Stimulated activated naive CD8-positive, alpha-beta T cell treated with anti-CD3 and anti-CD28 coated beads, Interleukin-15, amount 100 ng/mL, for 72 hours (primary cell): ENCODE results near the gene CHST11.
"Not testable (repeated sequence)": the region's sequence is repeated elsewhere in the genome, so short reads cannot be mapped to it uniquely, and the experiment has no call there.

Experiments
- ATAC-seq: fragments of 150-1000 bp; cut with Tn5 transposase; 2 replicates; pipeline ENCODE4 v1.10.0; 2021; ENCODE audit warnings: mild to moderate bottlenecking, moderate library complexity
- DNase-seq, 2 donors: peaks; one replicate each; pipeline ENCODE4 v3.0.0; 2021 to 2022
- H3K27ac Mint-ChIP-seq, 2 donors: one replicate each; pipeline ENCODE4 v1.8.0; 2022; ENCODE audit warnings: mild to moderate bottlenecking in 2 of 2, mixed read lengths in 2 of 2, moderate library complexity in 2 of 2
- H3K27me3 Mint-ChIP-seq: one replicate; pipeline ENCODE4 v1.8.0; 2022; ENCODE audit warnings: mixed read lengths
- H3K4me1 Mint-ChIP-seq: one replicate; pipeline ENCODE4 v1.8.0; 2022; ENCODE audit warnings: mild to moderate bottlenecking, mixed read lengths
- H3K4me3 Mint-ChIP-seq, 2 donors: one replicate each; pipeline ENCODE4 v1.8.0; 2022; ENCODE audit warnings: mild to moderate bottlenecking in 2 of 2, mixed read lengths in 2 of 2, moderate library complexity in 1 of 2
- H3K9me3 Mint-ChIP-seq, 2 donors: one replicate each; pipeline ENCODE4 v1.8.0; 2022; ENCODE audit warnings: mixed read lengths in 2 of 2

CHST11 gene

GRCh38 chr12:104551313-104551931 is 94.7 kb downstream of the CHST11 start:
- Mint-ChIP-seq H3K4me3 (no peak overlapping the region), H3K9me3 (peaks cover 0 to 14% of the 10 kb centered on the region in 2 donors), H3K4me1 (peaks cover 41% of the 10 kb centered on the region), H3K27me3 (no peaks in the 10 kb centered on the region), H3K27ac (no peak overlapping the region)
- ATAC-seq (no peak), DNase-seq (no peak)

GRCh38 chr12:104553421-104553820 is 96.7 kb downstream of the CHST11 start:
- Mint-ChIP-seq H3K27ac (peak overlapping the region in 1 of 2 donors; percentile 1), H3K4me3 (no peak overlapping the region), H3K4me1 (peaks cover 32% of the 10 kb centered on the region), H3K9me3 (peaks cover 0 to 14% of the 10 kb centered on the region in 2 donors), H3K27me3 (no peaks in the 10 kb centered on the region)
- DNase-seq (no peak), ATAC-seq (no peak)

DNA sequence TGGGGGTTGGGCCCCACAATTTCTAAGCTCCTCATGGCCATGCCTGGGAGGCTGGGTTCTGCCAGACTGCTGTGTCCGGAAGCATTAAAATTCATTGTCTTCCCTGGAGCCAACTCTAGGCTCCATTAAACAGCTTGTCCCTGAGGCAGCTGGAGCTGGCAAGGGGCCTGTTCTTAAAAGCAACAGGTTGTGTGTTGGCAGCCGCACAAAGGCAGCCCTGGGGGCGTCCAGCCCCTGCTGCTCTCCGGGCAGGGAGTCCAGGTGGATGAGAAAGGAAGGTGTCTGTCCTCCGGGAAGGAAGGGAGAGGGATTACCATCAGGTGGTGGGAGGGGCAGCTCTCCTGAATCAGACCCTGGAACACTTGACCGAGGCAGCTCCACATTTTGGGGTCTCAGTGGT is 98.9 kb downstream of the CHST11 start:
- Mint-ChIP-seq H3K9me3 (peaks cover 0 to 14% of the 10 kb centered on the region in 2 donors), H3K27me3 (no peaks in the 10 kb centered on the region), H3K27ac (no peak overlapping the region), H3K4me3 (no peak overlapping the region), H3K4me1 (peaks cover 20% of the 10 kb centered on the region)
- ATAC-seq (no peak), DNase-seq (no peak)

- no peak overlapping the region for H3K4me3 Mint-ChIP-seq
Observed at GRCh38 chr12:104557488-104558195, 100.9 kb downstream of the CHST11 start.

DNA sequence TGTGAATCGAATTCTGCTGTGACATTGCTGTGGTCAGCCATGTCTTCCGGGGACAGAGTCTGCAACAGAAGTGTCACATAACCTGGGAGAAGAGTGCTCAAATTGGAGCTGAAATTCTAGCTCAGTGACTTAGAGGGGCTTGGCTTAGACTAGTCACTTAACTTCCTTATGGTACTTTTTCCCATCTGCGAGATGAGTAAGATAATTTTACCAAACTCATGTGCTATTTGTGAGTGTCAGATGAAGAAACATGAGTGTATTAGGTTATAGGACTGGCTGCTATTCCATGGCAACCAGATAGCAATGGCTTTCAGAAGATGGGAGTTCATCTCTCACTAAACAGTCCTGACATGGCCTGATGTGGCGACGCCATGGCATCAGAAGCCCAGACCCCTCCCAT is 104.1 kb downstream of the CHST11 start:
- no peak for ATAC-seq
- H3K27ac Mint-ChIP-seq: no peak overlapping the region
- peaks cover 6% of the 10 kb centered on the region for H3K4me1 Mint-ChIP-seq

More at GRCh38 chr12:104557488-104558195, 100.9 kb downstream of the CHST11 start:
- Mint-ChIP-seq H3K9me3 (peaks cover 0 to 11% of the 10 kb centered on the region in 2 donors), H3K27ac (no peak overlapping the region), H3K27me3 (no peaks in the 10 kb centered on the region), H3K4me1 (peaks cover 7% of the 10 kb centered on the region)
- ATAC-seq: no peak
- no peak for DNase-seq

GRCh38 chr12:104562763-104563162 is 106.0 kb downstream of the CHST11 start:
- Mint-ChIP-seq H3K4me1 (peaks cover 13% of the 10 kb centered on the region), H3K27ac (no peak overlapping the region), H3K9me3 (peaks cover 5 to 20% of the 10 kb centered on the region in 2 donors), H3K27me3 (no peaks in the 10 kb centered on the region), H3K4me3 (no peak overlapping the region)
- DNase-seq: no peak
- no peak for ATAC-seq

More for the DNA sequence above, 104.1 kb downstream of the CHST11 start:
- DNase-seq: no peak
- Mint-ChIP-seq H3K27me3 (no peaks in the 10 kb centered on the region), H3K9me3 (peaks cover 5 to 20% of the 10 kb centered on the region in 2 donors), H3K4me3 (no peak overlapping the region)

- H3K27me3 Mint-ChIP-seq, H3K4me3 Mint-ChIP-seq, H3K27ac Mint-ChIP-seq, DNase-seq, ATAC-seq: not testable (repeated sequence)
- Mint-ChIP-seq H3K9me3 (peaks cover 5 to 20% of the 10 kb centered on the region in 2 donors), H3K4me1 (peaks cover 32% of the 10 kb centered on the region)
Observed at GRCh38 chr12:104564662-104565061, 107.9 kb downstream of the CHST11 start.

DNA sequence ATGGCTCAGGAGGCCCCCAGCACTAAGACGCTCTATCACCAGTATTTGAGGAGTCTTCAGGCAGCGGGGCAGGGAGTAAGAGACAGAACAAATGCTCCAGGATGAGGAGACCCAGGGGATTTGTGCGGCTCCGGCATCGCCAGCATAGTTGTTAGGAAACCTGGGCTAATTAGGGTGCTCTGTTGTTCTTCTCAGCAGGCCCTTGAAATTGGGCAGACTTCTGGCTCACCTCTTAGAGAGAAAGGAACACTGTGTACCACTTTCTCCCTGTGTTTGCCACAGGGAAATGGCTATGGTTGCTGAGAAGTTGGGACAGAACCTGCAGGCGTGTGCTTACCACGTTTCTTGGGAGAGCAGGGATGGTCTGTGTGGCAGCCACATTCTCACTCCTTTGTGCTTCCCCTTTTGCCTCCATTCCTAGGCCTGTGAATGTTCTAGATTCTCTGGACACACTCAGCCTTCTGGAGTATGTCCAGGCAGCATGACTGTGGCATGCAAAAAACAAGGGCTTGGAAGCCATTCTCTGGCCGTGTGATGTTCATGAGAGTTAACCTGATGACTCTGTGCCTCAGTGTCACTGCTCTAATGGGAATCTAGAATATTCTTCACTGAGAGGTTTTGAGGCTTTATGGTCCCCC is 109.0 kb downstream of the CHST11 start:
- no peaks in the 10 kb centered on the region for H3K27me3 Mint-ChIP-seq
- H3K9me3 Mint-ChIP-seq: peaks cover 5 to 20% of the 10 kb centered on the region in 2 donors
- H3K4me1 Mint-ChIP-seq: peaks cover 43% of the 10 kb centered on the region
- no peak overlapping the region for H3K27ac Mint-ChIP-seq
- no peak for DNase-seq
- no peak for ATAC-seq
- no peak overlapping the region for H3K4me3 Mint-ChIP-seq

DNA sequence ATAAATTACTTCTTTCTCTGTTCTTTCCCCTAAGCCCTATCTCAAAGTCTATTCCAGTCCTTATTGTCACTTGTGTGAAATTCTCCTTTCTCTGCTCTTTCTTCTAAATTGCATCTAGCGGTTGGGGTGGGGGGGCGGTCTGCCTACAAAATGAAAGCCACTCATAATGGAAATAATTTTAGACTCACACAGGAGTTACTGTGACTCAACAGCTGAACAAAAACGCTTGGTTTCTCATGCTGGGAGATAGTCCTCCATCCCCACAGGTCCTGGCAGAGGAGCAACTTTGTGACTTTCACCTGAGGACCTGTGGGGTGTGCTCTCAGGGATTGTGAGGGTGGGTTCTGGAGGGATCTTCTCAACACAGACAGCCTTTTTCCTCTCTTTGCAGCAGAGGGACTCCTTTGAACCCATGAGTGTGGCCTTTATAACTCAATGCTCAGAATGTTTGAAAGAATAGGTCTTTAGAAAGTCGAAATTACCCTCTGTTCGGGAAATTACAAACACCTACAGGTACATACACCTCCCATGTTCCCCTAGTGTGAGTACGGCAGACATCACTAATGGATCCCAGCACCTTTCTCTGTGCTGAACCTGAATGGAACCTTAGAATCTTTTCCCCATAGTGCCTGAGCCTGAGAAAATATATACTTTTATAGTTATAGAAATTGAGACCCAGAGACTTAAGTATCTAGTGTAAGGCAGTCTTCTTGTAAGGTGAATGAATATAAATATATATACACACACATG is 109.7 kb downstream of the CHST11 start:
- no peak overlapping the region for H3K4me3 Mint-ChIP-seq
- no peak overlapping the region for H3K27ac Mint-ChIP-seq
- peaks cover 46% of the 10 kb centered on the region for H3K4me1 Mint-ChIP-seq
- H3K27me3 Mint-ChIP-seq: no peaks in the 10 kb centered on the region
- ATAC-seq: no peak
- peaks cover 5 to 20% of the 10 kb centered on the region in 2 donors for H3K9me3 Mint-ChIP-seq
- no peak for DNase-seq

DNA sequence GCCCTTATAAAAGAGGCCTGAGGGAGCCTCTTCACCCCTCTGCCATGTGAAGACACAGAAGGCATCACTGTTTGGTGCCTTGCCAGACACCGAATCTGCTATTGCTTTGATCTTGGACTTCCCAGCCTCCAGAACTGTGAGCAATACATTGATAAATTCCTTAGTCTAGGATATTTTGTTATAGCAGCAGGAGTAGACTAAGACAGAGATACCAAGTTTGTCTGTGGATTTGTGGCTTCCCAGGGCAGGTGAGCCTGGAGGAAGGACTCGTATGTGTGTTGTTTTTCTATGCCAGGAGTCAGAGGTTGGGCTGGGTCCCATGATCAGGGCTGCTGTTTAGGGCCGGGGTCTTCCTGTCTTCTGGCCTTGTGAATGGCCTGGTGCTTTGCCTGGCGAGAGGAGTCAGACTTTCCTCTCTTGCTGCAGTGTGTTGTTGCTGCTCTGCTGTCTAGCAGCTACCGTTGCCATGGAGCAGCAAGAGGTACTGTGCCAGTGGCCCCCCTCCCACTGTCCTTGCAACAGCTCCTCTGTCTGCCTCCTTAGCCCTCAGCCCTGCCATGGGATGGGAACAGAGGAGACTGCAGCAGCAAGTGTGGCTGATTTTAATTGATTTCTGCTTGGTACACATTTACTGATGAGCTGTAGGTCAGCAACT is 111.2 kb downstream of the CHST11 start:
- H3K4me1 Mint-ChIP-seq: peaks cover 46% of the 10 kb centered on the region
- H3K4me3 Mint-ChIP-seq: no peak overlapping the region
- H3K27ac Mint-ChIP-seq: no peak overlapping the region
- no peaks in the 10 kb centered on the region for H3K27me3 Mint-ChIP-seq
- DNase-seq: no peak
- peaks cover 5 to 20% of the 10 kb centered on the region in 2 donors for H3K9me3 Mint-ChIP-seq
- ATAC-seq: no peak

GRCh38 chr12:104568487-104568868 is 111.7 kb downstream of the CHST11 start:
- no peak overlapping the region for H3K27ac Mint-ChIP-seq
- DNase-seq (no peak), ATAC-seq (no peak)
- no peak overlapping the region for H3K4me3 Mint-ChIP-seq
- H3K9me3 Mint-ChIP-seq: peaks cover 5 to 15% of the 10 kb centered on the region in 2 donors
- peaks cover 46% of the 10 kb centered on the region for H3K4me1 Mint-ChIP-seq
- no peaks in the 10 kb centered on the region for H3K27me3 Mint-ChIP-seq

- peak overlapping the region; percentile 66 for H3K4me3 Mint-ChIP-seq
- DNase-seq (no peak), ATAC-seq (no peak)
- H3K4me1 Mint-ChIP-seq: peaks cover 46% of the 10 kb centered on the region
- peak overlapping the region in 1 of 2 donors; percentile 34 for H3K27ac Mint-ChIP-seq
- H3K9me3 Mint-ChIP-seq: peaks cover 5 to 11% of the 10 kb centered on the region in 2 donors
- no peaks in the 10 kb centered on the region for H3K27me3 Mint-ChIP-seq
Observed at GRCh38 chr12:104568935-104569334, 112.2 kb downstream of the CHST11 start.

GRCh38 chr12:104569346-104570173 is 112.8 kb downstream of the CHST11 start:
- Mint-ChIP-seq H3K4me3 (peak overlapping the region; percentile 66), H3K27ac (peak overlapping the region; percentile 34 to 59), H3K27me3 (no peaks in the 10 kb centered on the region), H3K9me3 (peaks cover 3 to 4% of the 10 kb centered on the region in 2 donors), H3K4me1 (peaks cover 46% of the 10 kb centered on the region)
- ATAC-seq (peak; percentile 95), DNase-seq (peak; percentile 63 to 86)

DNA sequence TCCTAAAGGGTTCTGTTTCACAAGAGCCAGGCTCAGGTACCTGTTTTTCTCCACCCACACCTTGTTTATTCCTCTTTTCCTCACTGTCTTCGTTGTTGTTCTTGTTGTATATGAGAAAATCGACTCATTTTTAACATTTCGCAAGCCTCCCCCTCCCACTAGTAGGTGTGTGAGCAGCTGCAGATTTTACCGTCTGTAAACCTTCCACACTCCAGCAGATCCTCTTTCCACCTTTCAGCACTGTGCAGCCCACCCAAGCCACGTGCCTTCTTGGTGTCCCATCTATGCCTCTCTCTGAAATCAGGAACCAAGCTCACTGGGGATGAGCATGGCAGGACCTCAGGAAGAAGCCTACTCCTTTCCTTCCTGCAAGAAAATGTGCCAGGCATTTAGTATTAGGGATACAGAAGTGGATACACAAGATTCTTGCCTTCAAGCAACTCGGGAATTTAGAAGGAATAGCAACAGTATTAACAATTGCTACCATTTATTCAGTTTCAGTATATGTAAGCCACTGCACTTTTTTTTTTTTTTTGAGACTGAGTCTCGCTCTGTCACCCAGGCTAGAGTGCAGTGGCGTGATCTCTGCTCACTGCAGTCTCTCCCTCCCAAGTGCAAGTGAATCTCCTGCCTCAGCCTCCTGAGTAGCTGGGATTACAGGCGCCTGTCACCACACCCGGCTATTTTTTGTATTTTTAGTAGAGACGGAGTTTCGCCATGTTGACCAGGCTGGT is 113.6 kb downstream of the CHST11 start:
- Mint-ChIP-seq H3K4me3 (peak overlapping the region; percentile 66), H3K27ac (peak overlapping the region; percentile 59 to 67), H3K27me3 (no peaks in the 10 kb centered on the region), H3K4me1 (peaks cover 50% of the 10 kb centered on the region), H3K9me3 (no peaks in the 10 kb centered on the region)
- DNase-seq: no peak
- ATAC-seq: peak; percentile 36
